ENCODE data around the gene STAT6. TPM values are rescaled to one million over a fixed set of nuclear protein-coding genes. Genes with fewer than 3 reads are reported as not detected.

The STAT6 gene
- total RNA-seq, 1 experiment from 2014 or later = 52.3 TPM

- H3K4me1 ChIP-seq (ENCODE audit: control insufficient read depth, insufficient read depth, low read length) = no peaks in the 10 kb centered on the region
- DNase-seq (ENCODE audit: low read depth, low spot score) (no peak), ATAC-seq (no peak)
- intact Hi-C loops (cut with micrococcal nuclease; ENCODE audit: unreplicated experiment) = no loop called here
- no peaks in the 10 kb centered on the region for H3K27me3 ChIP-seq (ENCODE audit: control insufficient read depth, insufficient read depth, low read length)
- in situ Hi-C loops (cut with HindIII; ENCODE audit: low pct_unique_long_range_greater_than_20kb, low sequenced_read_pairs) = no loop called here
- CTCF ChIA-PET = no interaction called here
- H3K27ac ChIP-seq (ENCODE audit: low read length) = no peak overlapping the region
- no peaks in the 10 kb centered on the region for H3K36me3 ChIP-seq (ENCODE audit: control insufficient read depth, insufficient read depth, low read length)
- BruUV-seq (replicated peaks) = no TSS peak
- TF ChIP-seq SIN3A (IDR thresholded peaks at IDR 0.05; ENCODE audit: borderline replicate concordance, insufficient read depth, low read depth, low read length) = no peak
- TF ChIP-seq CTCF (IDR thresholded peaks at IDR 0.05) = no peak
- TF ChIP-seq POLR2AphosphoS5 (IDR thresholded peaks at IDR 0.05; ENCODE audit: low read depth, low read length) = no peak
- no peak for TF ChIP-seq REST (IDR thresholded peaks at IDR 0.05; ENCODE audit: insufficient read depth in 1 of 2, low read depth in 2 of 2, low read length in 1 of 2)
- TF ChIP-seq TCF7L2 (IDR thresholded peaks at IDR 0.05; ENCODE audit: low read depth, low read length) = no peak
- POLR2A ChIA-PET = no interaction called here
- H3K9me3 ChIP-seq (ENCODE audit: control insufficient read depth, insufficient read depth, low read depth, low read length) = no peaks in the 10 kb centered on the region
- H3K4me3 ChIP-seq (ENCODE audit: low read depth in 2 of 2, low read length in 2 of 2) = no peak overlapping the region
These were observed 43.8 kb upstream of the STAT6 start for GRCh38 chr12:57154804-57155434.

- no peak overlapping the region for H3K27ac ChIP-seq (ENCODE audit: low read length)
- BruUV-seq (replicated peaks) = no TSS peak
- no peak overlapping the region for H3K4me3 ChIP-seq (ENCODE audit: low read depth in 2 of 2, low read length in 2 of 2)
- H3K4me1 ChIP-seq (ENCODE audit: control insufficient read depth, insufficient read depth, low read length) = no peaks in the 10 kb centered on the region
- ChIA-PET POLR2A (interaction anchor here (0.6 kb wide), 1 partner anchor 36 kb away, joined by 3 read pairs; no protein-coding TSS in a partner anchor), CTCF (no interaction called here)
- no peaks in the 10 kb centered on the region for H3K9me3 ChIP-seq (ENCODE audit: control insufficient read depth, insufficient read depth, low read depth, low read length)
- intact Hi-C loops (cut with micrococcal nuclease; ENCODE audit: unreplicated experiment) (no loop called here), in situ Hi-C loops (cut with HindIII; ENCODE audit: low pct_unique_long_range_greater_than_20kb, low sequenced_read_pairs) (no loop called here)
- no peaks in the 10 kb centered on the region for H3K27me3 ChIP-seq (ENCODE audit: control insufficient read depth, insufficient read depth, low read length)
- ATAC-seq = no peak
- no peaks in the 10 kb centered on the region for H3K36me3 ChIP-seq (ENCODE audit: control insufficient read depth, insufficient read depth, low read length)
- DNase-seq (ENCODE audit: low read depth, low spot score) = no peak
- TF ChIP-seq POLR2AphosphoS5 (IDR thresholded peaks at IDR 0.05; ENCODE audit: low read depth, low read length) (no peak), TCF7L2 (IDR thresholded peaks at IDR 0.05; ENCODE audit: low read depth, low read length) (no peak), REST (IDR thresholded peaks at IDR 0.05; ENCODE audit: insufficient read depth in 1 of 2, low read depth in 2 of 2, low read length in 1 of 2) (no peak)
These were observed 42.9 kb upstream of the STAT6 start for GRCh38 chr12:57154076-57154475.

Data from Panc1 (cell line).